Activated T-helper 1 cell treated with anti-CD3 and anti-CD28 coated beads, Interleukin-2, amount 50 U/mL, for 16 hours (primary cell): ENCODE data around the gene ATP10D.

Source experiments
- DNase-seq, 2 donors: peaks; one replicate each; pipeline ENCODE4 v3.0.0-alpha.2; 2020; ENCODE audit warnings: low read depth in 1 of 2, low spot score in 1 of 2

ATP10D gene

DNA sequence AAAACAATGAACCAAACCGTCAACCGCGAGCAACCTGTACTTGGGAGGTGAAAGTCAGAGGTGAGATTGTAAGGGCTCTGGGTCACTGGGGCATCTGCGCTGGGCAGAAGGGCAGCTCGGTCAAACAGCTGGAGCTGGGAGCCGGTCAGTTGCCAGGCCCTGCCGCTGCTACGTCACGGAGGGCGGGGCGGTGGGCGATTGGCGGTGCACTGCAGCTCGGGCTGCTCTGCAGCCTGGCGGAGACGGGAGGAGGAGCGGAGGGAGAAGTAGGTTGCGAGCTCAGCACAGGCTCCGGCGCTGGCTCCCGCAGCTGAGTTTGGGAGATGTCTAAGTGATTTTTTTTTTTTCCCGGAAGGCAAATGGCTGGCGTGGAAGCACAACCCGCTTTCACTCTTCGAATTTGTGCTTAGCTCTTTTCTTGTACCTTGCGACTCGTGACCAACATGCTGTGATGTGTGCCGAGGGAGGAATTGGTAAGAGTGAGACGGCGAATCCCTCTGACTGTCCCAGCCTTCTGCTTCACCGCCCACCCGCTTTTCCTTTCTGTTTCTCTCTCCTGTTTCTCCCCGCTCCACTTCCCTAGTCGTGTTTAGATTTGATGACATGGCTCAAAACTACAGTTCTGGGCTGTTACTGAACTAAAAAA lies at the start of gene ATP10D:
Gene ATP10D (plus strand): TSS at position 229 of the 646 bp plus-strand sequence. CDS start 27,266 bp downstream, outside the sequence.
- DNase-seq = peak; percentile 42 to 58

DNA sequence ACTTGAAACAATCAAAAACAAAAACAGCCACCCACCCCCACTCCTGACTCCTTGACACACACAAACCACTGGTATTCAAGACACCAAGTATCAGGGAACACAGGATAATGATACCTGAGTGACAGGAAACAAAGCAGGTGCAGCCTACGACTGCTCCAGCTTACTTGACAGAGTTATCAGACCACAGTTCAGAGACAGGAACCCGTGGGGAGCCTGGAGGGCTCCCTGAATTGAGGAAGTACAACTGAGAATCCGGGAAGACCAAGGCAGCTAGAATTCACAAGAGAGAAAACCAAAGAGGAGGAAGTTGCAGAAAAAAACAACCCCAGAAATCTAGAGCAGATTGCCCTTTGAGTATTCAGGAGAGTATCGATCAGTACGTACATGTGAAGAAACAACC lies 42.1 kb upstream of the ATP10D start:
- no peak for DNase-seq

DNA sequence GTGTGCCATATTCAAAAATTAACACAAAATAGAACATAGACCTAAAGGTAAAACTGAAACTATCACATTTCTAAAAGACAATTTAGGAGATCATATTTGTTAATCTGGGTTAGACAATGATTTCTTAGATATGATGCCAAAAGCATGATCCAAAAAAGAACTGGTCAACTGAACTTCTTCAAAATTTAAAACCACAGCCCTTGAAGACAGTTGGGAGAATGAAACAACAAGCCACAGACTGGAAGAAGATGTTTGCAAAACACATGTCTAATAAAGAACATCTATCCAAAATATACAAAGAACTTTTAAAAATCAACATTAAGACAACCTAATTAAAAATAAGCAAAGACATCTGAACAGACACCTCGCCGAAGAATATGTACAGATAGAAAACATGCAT lies 41.0 kb upstream of the ATP10D start:
- no peak for DNase-seq

DNA sequence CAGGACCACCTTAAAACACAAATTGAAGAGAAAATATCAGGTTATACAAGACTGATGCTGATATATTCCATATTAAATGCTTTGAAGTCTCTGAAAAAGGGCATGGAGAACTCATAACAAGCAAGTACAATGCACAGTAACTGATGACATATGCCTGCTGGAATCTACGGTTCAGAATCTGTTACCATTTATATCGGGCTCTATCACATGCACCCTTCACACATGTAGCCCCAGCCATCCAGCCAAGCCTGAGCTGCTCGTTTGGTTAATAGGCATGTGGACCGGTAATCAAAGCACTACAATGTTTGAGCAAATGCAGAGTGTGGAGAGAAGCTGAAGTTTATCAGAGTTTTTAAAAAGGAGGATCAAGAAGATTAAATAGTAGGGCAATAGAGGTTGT lies 33.4 kb upstream of the ATP10D start:
- no peak for DNase-seq

DNA sequence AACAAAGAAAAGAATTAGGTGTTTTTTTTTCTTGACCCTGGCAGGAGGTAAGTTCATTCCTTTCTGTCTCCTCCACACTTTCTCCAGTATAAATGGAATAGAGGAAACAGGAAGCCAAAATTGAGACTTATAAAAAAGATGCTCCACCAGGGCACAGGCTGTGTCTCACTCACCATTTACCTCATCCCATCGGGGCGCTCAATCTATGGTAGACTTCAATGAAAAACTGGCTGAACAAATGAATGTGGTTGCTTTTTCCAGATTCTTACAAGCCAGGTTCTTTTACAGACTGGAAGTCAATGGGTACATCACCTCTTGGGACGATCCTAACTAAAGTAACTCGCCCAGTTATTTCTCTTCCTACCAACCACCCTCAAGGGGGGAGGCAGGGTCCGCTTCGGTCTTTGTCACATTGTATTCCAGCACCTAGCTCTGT lies 22.3 kb upstream of the ATP10D start:
- no peak for DNase-seq

DNA sequence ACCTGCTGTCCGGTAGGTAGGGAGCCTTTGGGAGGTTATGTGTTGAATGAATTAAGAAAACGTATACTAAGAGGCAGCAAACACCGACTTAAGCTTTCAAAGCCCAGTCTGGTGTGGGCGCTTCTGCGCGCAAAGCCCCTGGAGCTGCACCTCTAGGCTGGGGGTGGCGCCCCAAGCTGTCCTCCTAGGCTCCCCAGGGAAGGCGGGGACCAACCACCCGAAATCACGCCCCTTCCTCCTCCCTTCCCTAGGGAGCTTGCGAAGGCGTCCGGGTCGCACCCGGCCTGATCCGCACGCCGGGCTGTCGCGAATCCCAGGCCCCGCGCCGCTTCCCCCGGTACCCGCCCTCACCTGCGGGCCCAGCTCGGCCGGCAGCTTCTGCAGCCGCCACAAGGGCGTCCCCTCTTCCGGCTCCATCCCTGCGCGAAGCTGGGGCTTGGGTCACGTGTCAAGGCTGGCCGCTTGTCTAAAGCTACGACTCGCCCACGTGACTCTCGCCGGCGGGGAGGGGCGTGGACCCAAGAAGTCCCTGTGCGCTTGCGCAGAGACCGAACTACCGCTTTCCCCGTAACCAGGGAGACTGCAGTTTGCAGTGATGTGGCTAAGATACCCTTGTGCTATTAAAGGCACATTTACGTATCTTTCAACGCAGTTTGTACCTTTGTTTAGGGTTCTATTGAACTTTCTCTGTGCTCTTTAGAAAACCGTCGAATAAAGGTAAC lies 21.7 kb upstream of the ATP10D start, which contains the start of gene COMMD8:
Gene COMMD8 (minus strand): TSS at position 468 of the 722 bp plus-strand sequence. CDS start 51 bp downstream, at position 417.
- peak; percentile 93 to 94 for DNase-seq

DNA sequence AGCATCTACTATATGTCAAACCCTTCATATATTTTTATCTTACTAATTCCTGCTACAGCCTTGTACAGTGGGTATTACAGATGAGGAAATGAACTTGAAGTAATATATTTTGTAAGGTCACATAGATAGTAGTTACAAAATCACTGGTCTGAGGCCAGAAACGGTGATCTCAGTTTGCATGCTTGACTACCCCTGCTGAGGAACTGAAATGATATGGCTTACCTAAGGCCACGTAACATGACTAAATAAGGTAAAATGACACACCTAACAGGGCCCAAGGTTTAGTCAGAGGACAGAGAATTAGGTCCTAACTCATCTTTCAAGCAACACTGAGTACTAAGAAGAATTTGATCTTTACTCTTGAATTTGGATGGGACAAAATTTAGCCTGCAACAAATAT lies 20.1 kb upstream of the ATP10D start:
- no peak for DNase-seq

DNA sequence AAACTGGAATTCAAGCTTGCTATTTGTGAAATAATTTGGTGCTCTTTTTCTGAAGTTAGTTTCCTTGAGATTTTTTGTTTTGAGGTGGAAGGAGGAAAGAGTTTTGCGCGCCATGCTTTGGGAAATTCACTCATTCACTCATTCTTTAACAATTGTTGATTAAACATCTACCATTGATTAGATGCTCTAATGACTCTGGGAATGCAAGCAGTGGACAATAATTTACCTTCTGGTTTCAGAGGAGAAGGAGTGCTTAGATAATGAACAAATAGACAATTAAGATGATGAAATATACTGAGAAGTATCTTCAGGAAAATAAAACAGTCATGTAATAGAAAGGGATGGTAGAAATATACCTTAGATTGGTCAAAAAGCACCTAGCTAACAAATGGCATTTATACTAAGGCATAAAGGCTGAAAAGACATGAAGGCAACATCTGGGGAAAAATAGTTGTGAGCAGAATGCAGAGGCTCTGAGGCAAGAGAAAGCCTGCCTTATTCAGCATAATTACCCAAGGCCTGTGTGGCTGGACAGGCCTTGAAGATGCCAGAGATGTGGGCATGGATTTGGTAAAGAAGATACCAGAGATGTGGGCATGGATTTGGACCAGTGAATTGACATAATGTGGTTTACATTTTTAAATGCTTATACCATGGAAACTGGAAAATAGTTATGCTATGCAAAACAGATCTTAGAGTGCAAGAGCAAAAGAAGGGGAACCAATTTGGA lies 18.9 kb upstream of the ATP10D start:
- DNase-seq = no peak

DNA sequence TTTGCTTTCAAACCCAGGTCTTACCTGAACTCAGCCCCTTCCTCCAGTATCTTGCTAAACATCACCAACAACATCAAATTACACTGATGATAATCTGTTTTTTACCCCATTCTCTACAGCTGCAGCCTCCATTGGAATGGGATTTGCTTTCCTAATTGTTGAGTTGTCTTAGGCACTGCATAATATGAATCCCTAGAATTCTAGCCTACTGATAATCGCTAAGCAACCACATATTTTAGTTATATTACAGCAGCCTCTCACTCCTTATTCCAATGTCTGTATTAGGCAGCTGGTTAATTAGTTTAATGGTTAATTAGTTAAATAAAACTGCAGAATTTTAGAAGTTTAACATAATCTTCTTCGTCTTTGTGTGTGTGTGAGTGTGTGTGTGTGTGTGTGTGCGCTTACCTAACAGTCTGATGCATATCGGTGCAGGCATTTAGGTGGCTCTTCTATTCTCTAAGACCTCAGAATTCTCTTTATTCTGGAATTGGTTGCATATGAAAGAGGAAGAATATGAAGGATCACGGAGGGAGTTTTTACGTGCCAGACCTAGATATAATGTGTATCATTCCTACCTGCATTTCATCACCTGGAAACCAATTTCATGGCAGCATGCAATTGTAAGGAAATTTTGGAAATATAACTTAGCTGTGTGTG lies 16.2 kb upstream of the ATP10D start:
- DNase-seq = no peak

DNA sequence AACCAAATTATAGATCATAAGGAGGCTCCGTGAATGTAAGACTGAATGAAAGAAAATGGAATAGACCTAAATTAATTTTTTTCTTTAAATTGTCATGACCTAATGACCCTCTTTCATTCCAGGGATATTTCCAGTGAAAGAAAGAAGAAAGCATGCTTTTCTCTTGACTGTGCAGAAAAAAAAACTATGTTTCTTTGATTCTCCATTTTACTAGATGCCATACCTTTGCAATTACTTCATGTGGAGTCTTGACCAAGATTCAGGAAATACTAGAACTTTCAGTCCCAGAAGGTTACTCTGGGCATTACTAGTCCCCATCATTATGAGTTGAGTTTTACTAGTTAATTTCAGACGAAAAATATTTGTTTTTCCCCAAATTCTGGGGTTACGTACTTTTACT lies 15.1 kb upstream of the ATP10D start:
- DNase-seq = no peak

DNA sequence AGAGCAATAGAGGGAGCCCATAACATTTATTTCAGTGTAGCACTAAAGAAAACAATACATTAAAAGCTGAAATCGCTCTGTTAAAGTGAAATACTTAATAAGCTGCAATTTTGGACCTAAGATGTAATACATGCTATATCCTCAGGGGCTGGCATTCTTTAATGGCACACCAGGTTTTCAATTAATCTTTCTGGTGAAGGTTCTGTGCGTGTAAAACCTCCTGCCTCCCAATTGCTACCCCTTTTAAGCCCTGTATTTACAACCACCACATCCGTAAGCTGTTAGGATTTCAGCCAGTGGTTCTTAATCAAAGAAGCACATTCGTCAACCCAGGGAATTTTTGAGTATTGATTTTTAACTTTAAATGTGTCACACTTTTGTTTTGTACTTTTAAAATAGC lies 14.0 kb upstream of the ATP10D start:
- no peak for DNase-seq

DNA sequence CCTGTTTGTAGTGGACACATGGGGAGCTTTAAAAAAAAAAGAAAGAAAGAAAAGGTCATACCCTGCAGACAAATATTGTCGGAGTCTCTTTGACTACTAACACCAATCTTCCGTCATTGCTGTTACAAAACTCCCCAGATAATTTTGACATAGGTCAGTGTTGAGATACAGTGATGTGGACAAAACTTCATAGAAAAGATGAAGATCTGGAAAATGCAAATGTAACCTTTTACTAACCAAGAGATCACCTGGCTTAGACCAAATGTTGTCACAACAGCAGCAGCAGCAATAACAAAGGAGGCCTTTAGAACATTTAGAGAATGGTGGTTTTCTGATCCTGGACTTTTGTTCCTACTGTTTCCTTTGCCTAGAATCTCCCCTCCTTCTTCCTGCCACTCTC lies 13.5 kb upstream of the ATP10D start:
- DNase-seq = no peak

DNA sequence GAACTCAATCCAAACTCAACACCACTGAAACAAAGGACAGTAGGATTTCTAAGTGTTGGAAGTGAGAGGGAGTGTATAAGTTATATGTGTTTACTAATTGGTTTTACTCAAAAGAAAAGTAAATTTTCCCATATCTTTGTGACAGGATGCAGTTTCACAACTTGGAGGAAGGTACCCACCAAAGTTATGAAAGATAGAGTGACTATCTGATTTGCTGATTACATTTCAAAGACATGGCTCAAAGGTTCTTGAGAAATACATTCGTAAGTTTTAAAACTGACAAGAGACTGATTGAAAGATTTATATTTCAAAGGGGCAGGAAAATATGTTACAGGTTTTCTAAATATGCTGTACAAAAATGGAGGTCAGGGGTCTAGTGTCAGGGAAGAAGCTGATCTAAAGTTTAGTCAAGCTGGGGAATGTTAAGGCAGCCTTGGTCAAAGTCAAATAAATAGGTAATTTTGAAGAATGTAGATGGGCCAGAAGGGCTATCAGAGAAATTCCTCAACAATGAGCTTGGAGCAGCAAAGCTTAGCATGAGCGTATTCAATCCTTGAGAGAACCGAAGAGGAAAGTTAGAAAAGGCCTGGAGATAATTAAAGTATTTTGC lies 11.8 kb upstream of the ATP10D start:
- DNase-seq = no peak

DNA sequence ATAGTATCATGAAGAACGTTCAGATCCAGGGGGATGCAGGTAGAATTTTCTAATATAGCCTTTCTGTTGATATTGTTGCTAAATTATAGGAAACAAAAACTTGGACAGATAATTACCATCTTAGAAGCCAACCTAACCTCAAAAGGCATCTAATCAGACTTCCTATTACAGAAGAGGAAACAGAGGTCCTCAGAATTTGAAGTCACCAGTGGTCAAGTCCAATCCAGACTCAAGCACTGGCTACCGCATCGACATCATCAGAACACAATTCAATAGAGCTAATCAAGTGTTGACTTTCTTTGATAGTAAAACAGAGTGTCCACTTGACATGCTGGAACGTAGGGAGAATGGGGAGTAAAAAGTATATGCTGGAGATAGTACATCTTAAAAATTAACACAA lies 10.3 kb upstream of the ATP10D start:
- DNase-seq = no peak

DNA sequence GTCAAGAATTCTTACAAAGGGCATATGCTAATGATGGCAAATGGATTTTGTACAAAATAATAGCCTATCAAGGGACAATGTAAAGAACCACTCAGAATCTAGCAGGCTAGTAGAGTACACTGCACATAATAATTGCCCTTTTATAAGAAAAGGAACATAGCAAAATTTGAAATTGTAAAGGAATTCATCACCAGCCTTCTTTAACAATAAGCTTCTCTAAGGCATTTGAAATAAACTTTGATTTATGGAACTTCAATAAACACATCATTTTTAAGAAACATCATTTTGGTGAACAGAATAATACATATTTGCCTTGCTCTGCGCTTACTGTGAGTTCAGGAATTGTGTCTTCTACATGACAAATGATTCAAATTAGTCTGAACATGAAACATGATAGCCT lies 9.7 kb upstream of the ATP10D start:
- no peak for DNase-seq

DNA sequence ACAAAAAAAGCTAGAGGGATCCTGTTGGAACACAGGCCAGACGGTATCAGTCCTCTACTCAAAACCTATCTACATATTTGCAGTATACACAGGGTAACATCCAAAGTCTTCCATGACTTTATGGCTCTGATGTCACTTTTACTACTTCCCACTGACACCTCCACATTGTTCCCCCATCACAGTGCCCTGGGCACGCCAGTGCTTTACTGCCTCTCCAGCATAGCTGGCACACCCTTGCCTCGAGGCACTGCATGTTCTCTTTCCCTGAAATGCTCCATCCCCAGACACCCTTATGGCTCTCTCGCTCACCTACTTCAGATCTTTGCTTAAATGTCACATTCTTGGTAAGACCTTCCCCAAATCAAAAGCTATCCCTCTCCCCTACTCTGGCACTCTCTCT lies 6.3 kb upstream of the ATP10D start:
- DNase-seq = no peak

DNA sequence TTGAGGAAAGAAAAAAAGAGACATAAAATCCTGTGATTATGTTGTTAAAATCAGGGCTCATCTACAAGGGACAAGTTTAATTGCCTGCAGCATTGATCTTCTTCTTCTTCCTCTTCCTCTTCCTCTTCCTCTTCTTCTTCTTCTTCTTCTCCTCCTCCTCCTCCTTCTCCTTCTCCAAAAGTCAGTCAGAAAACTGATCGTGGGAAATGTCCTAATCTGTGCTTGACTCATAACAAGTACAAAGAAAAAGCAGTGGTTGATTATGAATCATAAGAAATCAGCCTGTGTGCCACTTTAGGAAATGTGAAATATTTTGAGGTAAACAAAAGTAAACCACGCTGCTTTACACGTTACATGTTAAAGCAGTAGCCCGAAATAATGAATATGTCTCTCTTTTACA lies 2.7 kb upstream of the ATP10D start:
- DNase-seq = no peak

DNA sequence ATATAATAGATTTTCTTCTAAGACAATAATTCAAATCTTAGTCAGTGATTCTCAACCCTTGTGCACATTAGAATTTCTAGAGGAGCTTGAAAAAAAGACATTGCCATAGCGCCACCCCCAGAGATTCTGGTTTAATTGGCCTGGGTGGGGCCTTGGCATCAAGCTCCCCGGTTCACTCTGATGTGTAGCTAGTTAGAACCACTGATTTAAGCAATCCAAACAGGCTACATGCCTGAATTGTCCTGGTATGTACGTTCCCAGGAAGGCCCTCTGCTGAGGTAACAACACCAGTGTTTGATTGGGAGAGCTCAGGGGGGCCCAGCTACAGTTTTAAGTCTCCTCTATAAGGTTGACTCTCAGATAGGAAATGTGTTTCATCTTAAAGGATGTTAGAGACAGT lies 1.3 kb upstream of the ATP10D start:
- DNase-seq = no peak

DNA sequence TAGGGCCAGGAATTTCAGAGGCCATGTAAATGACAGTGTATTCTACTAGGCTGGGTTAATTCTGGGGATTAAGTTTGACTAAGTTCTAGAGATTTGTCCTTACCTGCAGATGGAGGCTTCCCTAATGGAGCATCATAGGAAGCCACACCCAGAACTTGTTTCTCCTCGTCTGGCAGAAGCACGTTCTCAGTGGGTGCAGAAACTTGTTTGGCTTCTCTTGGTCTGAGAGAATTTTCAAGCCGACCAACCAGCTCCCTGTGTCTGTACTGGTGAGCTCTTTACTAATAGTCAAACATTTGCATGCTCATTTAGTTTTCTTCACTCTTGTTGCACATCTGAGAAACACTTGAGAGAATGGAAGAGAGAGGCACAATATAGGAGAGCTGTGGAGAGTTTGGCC lies 907 bp upstream of the ATP10D start:
- DNase-seq = no peak

DNA sequence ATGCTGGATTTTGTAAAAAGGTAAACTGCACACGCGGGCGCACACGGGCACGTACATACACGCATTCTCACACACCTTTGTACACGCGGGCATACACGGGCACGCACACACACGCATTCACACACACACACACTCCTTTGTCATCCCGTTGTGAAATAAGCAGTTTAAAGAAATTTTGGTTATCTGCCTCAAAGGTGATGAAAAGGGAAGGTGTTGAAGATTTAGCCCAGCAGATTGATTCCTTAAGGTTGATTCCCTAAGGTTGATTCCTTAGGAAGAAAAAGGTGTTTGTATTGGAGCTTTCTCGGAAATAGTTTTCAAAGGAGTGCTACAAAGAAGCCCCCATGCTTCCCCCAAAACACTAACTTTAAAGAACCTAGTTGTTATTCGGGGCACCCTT lies 693 bp downstream of the ATP10D start:
- no peak for DNase-seq

DNA sequence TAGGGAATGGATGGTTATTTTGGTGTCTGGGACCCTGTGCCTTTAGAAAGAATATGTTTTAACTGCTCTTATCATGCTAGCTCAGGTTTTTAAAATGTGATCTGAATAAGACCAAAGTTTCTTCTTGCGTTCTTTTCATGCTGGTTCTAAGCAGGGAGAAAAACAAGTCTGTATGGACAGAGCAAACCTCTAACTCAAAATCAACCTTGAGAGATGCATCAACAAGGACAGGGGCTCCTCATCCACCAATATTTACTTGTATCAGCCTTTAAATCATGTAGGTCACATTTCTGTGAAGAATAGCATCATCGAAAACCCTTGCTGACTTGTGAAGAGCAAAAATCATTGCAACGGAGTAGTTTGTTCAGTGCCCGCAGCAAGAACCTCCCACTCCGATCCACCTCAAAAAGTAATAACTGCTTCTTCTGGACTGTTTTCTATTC lies 1.2 kb downstream of the ATP10D start:
- no peak for DNase-seq
